Measurements from ENCODE around the gene RPL6. TPM values are rescaled to one million over a fixed set of nuclear protein-coding genes. Genes with fewer than 3 reads are reported as not detected.

The RPL6 gene
- total and polyA plus RNA-seq, 10 of the 15 experiments (the other 5 are each of a cell fraction or from before 2014, with no cell fraction given): 801 to 3,690 (median 2,265) TPM

DNA sequence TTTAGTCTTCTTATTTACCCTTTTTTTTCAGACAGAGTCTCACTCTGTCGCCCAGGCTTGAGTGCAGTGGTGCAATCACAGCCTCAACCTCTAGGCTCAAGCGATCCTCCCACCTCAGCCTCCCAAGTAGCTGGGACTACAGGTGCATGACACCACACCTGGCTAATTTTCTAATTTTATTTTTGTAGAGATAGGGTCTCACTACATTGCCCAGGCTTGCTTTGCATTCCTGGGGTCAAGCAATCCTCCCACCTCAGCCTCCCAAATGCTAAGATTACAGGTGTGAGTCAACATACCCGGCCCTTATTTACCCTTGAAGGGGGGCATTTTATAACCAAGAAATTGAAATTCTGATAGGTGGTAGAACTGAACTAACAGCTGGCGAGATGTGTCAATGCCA is 48.1 kb downstream of the RPL6 start:
- H3K36me3 ChIP-seq (ENCODE audit: control insufficient read depth in 2 of 2, insufficient read depth in 2 of 2, low read length in 1 of 2): no peaks in the 10 kb centered on the region
- intact Hi-C loops (cut with micrococcal nuclease; ENCODE audit: unreplicated experiment): no loop called here

More for the DNA sequence above, 48.1 kb downstream of the RPL6 start:
- no peak overlapping the region for H2AFZ ChIP-seq (ENCODE audit: control insufficient read depth, low read depth, low read length)
- ATAC-seq (no peak), FAIRE-seq (no peak), DNase-seq (ENCODE audit: low read depth, low spot score) (no peak)
- no peaks in the 10 kb centered on the region for H4K20me1 ChIP-seq (ENCODE audit: control insufficient read depth, insufficient read depth)
- BruUV-seq (replicated peaks): no TSS peak
- WGBS (ENCODE audit: insufficient coverage, insufficient replicate concordance, low lambda C conversion rate, missing lambda C conversion rate): 86% methylated on average over 4 of the region's 4 CpGs
- H3K4me3 ChIP-seq: no peak overlapping the region
- no peak overlapping the region for H3K4me2 ChIP-seq (ENCODE audit: control insufficient read depth, insufficient read depth)
- in situ Hi-C loops (cut with MboI): no loop called here
- ChIA-PET RAD21 (ENCODE audit: unreplicated experiment) (no interaction called here), POLR2A (no interaction called here), SMC1A (ENCODE audit: uncharacterized antibody, unreplicated experiment) (interaction anchor here (0.7 kb wide), 1 partner anchor 62 kb away, joined by 3 read pairs; no protein-coding TSS in a partner anchor), CTCF (no interaction called here)
- no peaks in the 10 kb centered on the region for H3K9me3 ChIP-seq (replicated peaks; ENCODE audit: control insufficient read depth, insufficient read depth, low read length)
- peaks cover 3% of the 10 kb centered on the region for H3K79me2 ChIP-seq (ENCODE audit: control insufficient read depth, insufficient read depth, low read length)
- no peaks in the 10 kb centered on the region for H3K4me1 ChIP-seq (ENCODE audit: control insufficient read depth, insufficient read depth, low read length)
- H3K27me3 ChIP-seq (replicated peaks in 1 of 2; ENCODE audit: control insufficient read depth in 2 of 2, insufficient read depth in 2 of 2, low read length in 1 of 2): no peaks in the 10 kb centered on the region
- H3K27ac ChIP-seq (ENCODE audit: control insufficient read depth, insufficient read depth): no peak overlapping the region
- H3K9ac ChIP-seq (ENCODE audit: control insufficient read depth, insufficient read depth, low read length): no peak overlapping the region
- TF ChIP-seq PAX5 (IDR thresholded peaks at IDR 0.05; ENCODE audit: borderline replicate concordance, low read depth, low read length) (no peak), RAD51 (IDR thresholded peaks at IDR 0.05) (no peak), STAT1 (conservative IDR thresholded peaks at IDR 0.05) (no peak), KLF5 (IDR thresholded peaks at IDR 0.05; ENCODE audit: partially characterized antibody) (no peak), ZZZ3 (IDR thresholded peaks at IDR 0.05; ENCODE audit: control insufficient read depth, insufficient read length, low read depth) (no peak), CREM (IDR thresholded peaks at IDR 0.05; ENCODE audit: low read depth) (no peak), EP300 (IDR thresholded peaks at IDR 0.05; ENCODE audit: borderline replicate concordance in 1 of 2, control insufficient read depth in 1 of 2, low read depth in 2 of 2, low read length in 2 of 2) (no peak), WRNIP1 (IDR thresholded peaks at IDR 0.05; ENCODE audit: borderline replicate concordance, low read depth, low read length) (no peak), STAT3 (IDR thresholded peaks at IDR 0.05; ENCODE audit: low read depth, low read length) (no peak), MYB (IDR thresholded peaks at IDR 0.05; ENCODE audit: borderline replicate concordance, low read depth, low read length) (no peak), RAD21 (IDR thresholded peaks at IDR 0.05; ENCODE audit: insufficient read depth, low read depth, low read length) (no peak)
- TF ChIP-seq, protein P1, sequence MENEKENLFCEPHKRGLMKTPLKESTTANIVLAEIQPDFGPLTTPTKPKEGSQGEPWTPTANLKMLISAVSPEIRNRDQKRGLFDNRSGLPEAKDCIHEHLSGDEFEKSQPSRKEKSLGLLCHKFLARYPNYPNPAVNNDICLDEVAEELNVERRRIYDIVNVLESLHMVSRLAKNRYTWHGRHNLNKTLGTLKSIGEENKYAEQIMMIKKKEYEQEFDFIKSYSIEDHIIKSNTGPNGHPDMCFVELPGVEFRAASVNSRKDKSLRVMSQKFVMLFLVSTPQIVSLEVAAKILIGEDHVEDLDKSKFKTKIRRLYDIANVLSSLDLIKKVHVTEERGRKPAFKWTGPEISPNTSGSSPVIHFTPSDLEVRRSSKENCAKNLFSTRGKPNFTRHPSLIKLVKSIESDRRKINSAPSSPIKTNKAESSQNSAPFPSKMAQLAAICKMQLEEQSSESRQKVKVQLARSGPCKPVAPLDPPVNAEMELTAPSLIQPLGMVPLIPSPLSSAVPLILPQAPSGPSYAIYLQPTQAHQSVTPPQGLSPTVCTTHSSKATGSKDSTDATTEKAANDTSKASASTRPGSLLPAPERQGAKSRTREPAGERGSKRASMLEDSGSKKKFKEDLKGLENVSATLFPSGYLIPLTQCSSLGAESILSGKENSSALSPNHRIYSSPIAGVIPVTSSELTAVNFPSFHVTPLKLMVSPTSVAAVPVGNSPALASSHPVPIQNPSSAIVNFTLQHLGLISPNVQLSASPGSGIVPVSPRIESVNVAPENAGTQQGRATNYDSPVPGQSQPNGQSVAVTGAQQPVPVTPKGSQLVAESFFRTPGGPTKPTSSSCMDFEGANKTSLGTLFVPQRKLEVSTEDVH (IDR thresholded peaks at IDR 0.05; ENCODE audit: low read depth, partially characterized antibody): no peak
- TF ChIP-seq, protein P2, sequence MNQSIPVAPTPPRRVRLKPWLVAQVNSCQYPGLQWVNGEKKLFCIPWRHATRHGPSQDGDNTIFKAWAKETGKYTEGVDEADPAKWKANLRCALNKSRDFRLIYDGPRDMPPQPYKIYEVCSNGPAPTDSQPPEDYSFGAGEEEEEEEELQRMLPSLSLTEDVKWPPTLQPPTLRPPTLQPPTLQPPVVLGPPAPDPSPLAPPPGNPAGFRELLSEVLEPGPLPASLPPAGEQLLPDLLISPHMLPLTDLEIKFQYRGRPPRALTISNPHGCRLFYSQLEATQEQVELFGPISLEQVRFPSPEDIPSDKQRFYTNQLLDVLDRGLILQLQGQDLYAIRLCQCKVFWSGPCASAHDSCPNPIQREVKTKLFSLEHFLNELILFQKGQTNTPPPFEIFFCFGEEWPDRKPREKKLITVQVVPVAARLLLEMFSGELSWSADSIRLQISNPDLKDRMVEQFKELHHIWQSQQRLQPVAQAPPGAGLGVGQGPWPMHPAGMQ (IDR thresholded peaks at IDR 0.05; ENCODE audit: borderline replicate concordance): no peak
- TF ChIP-seq, protein P3, sequence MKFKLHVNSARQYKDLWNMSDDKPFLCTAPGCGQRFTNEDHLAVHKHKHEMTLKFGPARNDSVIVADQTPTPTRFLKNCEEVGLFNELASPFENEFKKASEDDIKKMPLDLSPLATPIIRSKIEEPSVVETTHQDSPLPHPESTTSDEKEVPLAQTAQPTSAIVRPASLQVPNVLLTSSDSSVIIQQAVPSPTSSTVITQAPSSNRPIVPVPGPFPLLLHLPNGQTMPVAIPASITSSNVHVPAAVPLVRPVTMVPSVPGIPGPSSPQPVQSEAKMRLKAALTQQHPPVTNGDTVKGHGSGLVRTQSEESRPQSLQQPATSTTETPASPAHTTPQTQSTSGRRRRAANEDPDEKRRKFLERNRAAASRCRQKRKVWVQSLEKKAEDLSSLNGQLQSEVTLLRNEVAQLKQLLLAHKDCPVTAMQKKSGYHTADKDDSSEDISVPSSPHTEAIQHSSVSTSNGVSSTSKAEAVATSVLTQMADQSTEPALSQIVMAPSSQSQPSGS (IDR thresholded peaks at IDR 0.05; ENCODE audit: low read length): no peak

Data from GM12878 (cell line).